GM10266 (cell line): ENCODE data around the gene TNFRSF14.
A peak's percentile ranks its signal among the peaks of the same experiment; 100 is the strongest.

Experiments used
- DNase-seq: peaks from one replicate; pipeline ENCODE4 v3.0.0; 2012; ENCODE audit errors: extremely low spot score
- CTCF ChIP-seq: IDR thresholded peaks from 2 replicates; pipeline ENCODE4 v1.5.1; 2012; ENCODE audit warnings: mild to moderate bottlenecking, low read depth; ENCODE audit not compliant: control insufficient read depth, insufficient read depth; ENCODE audit errors: missing control alignments

The TNFRSF14 gene

DNA sequence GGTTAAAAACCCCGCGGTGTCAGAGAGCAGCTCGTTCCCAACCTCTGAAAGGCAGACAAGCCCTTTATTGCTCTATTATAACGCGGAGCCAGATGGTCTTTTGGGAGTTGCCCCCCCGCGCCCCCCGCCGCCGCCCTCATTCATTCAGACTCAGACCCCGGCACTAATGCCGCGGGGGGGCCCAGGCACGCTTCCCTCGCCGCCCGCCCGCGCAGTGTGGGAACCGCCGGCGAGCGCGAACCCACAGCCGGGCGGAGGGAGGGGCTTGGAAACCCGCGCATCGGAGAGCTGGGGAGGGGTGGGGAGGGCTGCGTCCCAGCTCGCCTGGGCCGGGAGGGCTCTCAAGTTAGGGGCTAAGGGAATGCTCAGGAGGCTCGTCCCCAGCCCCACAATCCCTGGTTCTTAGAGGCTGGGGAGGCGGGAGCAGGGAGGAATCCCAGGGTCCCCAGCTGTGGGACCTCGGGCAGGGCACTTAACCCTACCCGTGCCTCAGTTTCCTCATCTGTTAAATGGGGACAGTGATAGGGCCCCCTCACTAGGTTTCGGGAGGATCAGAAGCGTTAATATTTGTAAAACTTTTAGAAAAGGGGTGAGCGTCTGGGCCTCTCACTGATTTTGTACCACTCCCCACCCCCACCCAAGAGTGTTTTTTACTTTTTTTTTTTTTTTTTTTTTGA is 15.2 kb upstream of the TNFRSF14 start:
- DNase-seq, result peak; percentile 38
- no peak for TF ChIP-seq CTCF

DNA sequence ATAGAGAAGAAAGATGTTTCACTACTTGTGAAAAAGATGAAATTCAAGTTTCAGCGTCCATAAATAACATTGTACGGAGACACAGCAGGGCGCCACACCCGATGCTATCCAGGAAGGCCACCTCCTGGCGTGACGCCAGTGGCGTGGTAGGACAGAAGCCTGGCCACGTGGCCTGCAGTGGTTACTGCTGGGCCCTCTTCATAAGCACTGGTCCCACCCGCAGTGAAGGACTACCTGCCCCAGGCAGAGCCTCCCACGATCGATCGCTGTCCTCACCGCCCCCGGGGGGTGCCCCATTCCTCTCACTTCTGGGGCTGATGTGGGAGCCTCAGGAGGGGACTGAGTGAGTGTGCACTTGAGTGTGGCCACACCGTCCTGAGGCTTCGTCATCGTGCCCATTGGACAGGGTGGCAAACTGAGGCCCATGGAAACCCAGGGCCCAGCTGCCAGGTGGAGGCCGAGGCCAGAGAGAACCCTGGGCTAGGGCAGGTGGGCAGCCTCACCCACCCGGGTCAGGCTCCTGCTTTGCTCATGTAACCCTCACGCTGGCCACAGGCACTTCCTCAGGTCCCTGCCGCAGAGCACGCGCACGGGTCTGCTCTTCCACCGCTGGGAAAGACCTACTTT is 14.4 kb upstream of the TNFRSF14 start:
- DNase-seq, result no peak
- no peak for TF ChIP-seq CTCF

DNA sequence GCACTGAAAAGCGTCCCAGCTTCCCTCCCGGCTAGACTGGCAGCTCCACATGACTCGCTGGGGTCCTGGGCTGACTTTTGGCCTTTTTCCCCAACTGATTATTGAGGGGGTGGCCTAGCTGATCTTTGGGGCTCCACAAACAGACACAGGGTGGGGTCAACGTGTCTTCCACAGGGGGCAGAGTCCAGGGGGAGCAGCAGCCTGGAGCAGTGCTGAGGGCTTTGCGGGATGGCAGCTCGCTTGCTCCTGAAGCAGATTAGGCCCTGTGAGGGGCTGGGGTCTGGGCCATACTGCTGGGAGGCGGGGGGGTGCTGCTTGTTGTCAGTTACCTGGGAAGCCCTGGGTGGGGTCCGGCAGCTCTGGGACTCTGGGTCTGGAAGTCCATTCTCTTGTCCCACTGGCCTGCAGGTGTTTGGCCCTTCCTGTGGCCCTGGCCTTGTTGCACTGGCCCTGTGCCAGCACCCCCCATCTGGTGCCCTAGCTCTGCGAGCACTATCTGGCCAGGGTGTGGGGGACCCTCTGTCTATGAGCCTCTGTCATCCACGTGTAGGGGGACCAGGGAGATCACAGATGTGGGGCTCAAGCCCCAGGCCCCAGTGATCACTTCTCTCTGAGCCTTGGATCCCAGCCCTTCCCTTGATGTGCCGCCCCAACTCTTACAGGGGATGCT is 13.8 kb upstream of the TNFRSF14 start:
- no peak for TF ChIP-seq CTCF
- no peak for DNase-seq

- no peak for TF ChIP-seq CTCF
- no peak for DNase-seq
Observed at GRCh38 chr1:2543543-2544092, 12.6 kb upstream of the TNFRSF14 start.

- no peak for TF ChIP-seq CTCF
- DNase-seq, result no peak
Observed at GRCh38 chr1:2544093-2544874, 11.9 kb upstream of the TNFRSF14 start.

DNA sequence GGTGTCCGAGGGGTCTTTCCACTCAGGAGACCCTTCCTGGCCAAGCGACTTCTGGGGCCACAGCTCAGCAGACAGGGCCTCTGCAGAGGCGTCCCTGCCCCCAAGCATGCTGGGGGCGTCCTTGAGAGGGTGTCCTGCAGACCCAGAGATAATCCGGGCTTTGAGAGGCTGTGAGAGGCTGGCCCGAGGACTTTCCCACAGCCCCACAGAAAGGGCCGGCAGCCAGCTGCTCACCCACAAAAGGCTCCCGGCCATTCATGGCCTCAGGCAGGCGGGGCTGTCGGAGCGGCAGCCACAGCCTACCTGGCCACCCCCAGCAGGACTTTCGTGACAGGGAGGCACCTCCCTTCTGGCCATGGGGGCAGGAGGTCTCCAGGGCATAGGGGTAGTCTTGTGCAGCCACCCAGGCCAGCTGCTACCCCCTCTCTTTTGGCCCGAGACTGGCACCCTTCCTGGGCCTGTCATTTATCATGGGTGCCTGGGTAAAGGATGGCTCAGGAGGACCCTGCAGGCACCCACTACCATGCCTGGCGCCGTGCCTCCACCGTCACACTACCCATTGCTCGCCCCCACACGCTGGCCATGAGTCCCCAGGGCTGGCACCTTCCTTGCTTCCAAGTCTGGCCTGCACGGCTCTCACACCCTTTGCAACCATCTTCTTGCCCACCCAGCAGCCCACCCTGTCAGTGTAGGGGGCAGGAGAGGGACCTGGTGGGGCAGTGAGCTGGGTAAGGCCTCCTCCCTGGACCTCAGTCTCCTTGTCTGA is 11.1 kb upstream of the TNFRSF14 start:
- no peak for DNase-seq
- no peak for TF ChIP-seq CTCF
